GM19035 (cell line): ENCODE data around the gene PIMREG.

Experiments used
- ATAC-seq: cut with Tn5 transposase; IDR thresholded peaks from one replicate; pipeline ENCODE4 v1.9.1; 2021; ENCODE audit not compliant: unreplicated experiment

PIMREG gene

DNA sequence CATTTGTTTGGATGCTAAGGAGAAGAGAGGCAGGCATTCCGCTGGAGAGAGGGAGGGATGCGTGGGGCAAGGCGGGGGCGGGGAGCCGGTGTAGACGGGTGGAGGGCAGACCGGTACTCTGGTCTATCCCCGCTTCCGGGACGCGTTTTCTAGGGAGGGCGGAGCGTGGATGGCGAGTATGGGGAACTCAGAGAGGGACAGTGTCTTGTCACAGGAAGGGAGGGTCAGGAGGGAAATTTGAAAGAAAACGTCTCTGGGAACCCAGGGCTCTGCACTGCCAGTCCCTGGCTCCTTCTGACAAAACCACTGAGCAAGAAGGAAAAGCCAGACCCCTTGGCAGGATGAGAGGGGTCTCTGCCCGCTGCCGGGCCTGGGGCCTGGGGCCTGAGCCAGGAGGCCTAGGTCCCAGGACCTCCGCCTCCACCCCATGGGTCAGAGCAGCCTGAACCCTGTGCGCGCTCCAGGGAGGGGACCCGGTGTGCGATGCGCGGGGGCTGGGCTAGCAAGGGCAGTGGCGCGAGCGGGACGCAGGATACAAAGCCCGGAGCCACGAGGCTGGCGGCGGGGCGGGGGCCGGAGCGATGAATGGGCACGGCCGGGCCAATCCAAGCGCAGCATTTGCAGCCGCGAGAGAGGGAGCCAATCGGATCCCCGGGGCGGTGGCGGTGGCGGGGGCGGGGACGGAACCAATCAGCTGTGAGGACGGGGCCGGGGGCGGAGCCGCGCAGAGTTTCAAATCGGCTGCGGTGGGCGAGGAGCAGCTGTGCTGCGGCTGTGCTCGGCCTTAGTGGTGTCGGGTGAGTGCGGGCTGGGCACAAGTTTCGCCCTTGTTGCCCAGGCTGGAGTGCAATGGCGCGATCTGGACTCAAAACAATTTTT lies at the start of gene PIMREG:
PIMREG (plus strand) TSS at position 764 of the 879 bp plus-strand sequence. CDS start 656 bp downstream, outside the sequence.
- peak; percentile 87 for ATAC-seq

DNA sequence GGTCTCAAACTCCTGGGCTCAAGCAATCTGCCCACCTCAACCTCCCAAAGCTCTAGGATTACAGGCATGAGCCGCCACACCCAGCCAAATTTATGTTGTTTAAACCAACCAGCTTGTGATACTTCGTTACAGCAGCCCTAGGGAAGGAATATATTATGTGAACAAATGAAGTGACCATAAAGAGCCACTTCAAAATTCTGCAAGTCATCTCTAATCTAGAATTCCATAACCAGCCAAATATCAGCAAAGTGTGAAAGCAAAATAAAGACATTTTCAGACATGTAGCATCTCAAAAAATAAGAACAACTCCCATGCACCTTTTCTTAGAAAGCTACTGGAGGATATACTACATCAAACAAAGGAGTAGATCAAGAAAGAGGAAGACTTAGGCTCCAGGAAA lies 45.3 kb upstream of the PIMREG start:
- ATAC-seq: no peak

DNA sequence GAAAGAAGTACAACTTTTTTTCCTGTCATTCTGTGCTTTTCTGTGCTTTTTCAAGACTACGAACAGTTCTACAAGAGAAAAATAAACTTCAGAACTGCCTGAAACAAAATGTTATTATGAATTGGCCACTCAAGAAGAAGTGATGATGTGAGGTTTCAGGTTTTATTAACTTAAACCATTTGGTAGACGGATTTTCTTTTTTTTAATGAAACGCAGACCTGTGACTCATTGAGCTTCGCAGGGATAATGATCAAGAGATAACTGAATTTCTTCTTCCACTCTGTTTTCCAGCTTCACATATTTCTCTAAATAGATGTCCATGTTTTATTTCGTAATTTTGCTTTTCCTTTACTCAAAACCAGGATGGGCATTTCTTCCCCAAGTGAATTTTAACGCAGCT lies 42.0 kb upstream of the PIMREG start:
- ATAC-seq: no peak

DNA sequence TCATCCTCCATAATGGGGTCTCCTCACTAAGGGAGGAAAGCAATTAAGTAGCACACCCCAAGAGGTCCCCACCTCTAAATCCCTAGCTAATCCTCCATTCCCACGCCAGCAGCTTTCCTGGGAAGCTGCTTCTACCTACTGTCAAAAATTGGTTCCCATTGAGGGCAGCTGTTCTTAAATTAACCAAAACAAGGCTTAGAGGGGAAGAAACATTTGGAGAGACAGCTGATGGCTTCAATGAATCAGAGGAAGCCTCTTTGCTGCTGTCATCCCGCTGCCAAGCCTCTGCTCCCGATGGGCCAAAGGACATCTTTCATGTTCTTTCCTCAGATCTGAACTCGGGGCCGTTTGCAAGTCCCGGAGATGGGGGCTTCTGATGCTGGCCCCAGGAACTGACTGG lies 36.0 kb upstream of the PIMREG start:
- ATAC-seq: no peak

DNA sequence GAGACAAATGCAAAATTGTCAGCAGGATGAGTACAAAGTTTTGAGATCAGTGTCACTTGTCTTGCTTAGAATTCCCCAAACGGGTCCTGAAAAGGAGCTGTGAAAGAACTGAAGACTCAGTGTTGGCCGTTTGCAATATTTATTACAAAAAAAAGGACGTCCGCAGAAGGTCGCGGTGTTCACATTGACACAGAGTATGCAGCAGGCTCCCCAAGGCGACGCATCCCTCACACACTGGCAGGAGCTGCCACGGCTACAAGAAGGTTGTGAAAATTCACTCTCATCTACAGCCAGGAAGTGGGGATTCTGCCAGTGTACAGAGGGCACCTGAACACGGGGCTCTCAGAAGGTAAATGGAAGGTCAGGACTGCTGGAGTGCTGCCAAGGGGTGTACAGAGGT lies 35.5 kb upstream of the PIMREG start:
- no peak for ATAC-seq

GRCh38 chr17:6413065-6413464 lies 31.2 kb upstream of the PIMREG start:
- ATAC-seq: no peak

GRCh38 chr17:6415616-6416015 lies 28.6 kb upstream of the PIMREG start:
- ATAC-seq: no peak

GRCh38 chr17:6420173-6420641 lies 24.0 kb upstream of the PIMREG start:
- no peak for ATAC-seq

DNA sequence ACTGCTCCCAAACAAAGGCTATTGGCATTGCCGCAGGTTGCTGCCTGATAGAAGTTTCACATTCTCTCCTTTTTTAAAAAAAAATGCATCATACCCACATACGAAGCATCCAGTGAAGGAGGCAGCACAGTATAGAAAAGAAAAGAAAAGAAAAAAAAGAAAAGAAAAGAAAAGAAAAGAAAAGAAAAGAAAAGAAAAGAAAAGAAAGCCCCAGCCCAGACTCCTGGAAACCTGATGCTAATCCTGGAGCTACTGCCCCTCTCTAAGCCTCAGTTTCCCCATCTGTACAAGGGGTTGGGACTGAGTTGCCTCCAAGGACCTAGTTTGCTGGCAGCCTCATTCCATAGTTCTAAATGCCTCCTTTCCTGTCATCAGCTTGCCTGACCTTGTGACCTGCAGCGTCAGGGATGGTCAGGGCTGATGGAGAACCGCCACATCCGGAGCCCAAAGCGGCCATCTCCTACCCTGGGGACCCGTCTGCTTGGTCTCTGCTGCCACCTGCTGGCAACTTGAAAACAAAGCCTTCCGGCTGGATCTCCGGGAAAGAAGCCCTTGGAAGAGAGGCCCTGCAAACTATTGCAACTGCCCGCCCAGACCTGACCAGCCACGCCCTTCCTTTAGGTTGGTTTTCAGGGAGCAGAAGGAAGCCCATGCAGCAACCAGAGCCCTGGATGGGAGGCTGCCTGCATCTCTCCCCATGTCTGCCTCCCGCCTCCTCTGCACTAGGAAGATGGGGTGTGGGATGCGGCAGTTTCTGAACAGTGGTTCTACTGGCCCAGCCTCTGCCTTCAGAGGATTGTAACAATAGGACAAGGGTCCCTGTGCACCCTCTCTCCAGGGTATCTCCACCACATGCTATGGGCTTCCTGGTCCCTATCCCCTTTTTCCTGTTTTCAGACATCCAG lies 22.3 kb upstream of the PIMREG start:
- ATAC-seq: no peak

- no peak for ATAC-seq
Measured at GRCh38 chr17:6422654-6423241, 21.5 kb upstream of the PIMREG start.

GRCh38 chr17:6423931-6424330 lies 20.3 kb upstream of the PIMREG start:
- ATAC-seq: no peak

GRCh38 chr17:6425407-6425806 lies 18.8 kb upstream of the PIMREG start:
- ATAC-seq: no peak

DNA sequence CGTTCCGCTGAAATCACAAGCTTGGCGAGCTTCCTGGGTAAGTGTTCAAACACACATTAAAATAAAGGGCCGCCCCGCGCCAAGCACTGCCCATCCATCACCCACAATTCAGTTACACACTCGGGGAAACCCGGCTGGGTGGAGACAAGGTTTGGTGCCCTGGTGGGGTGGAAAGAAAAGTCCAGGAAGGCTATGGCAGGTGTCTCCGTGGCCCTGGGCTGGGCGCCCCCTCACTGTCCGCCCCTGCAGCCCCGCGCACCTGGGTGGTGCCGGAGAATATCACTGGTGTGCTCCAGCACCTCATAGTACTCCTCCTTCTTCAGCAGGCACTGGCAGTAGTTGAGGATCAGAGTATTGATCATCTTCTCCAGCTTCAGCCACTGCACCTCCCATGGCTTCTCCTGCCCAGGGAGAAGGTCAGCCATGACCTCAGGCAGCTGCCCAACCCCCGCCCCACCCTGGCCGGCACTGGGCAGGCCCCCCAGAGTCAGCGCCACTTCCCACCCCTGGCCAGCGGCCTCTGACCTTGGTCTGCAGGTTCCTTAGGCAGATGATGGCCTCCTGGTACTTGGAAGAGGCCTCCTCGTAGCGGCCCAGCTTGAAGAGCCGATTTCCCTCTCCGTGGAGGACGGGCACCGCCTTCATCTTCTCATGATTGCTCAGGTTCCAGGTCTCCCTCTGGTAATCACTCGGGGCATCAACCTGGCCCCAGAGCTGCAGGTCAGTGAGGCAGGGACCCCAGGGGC lies 17.7 kb upstream of the PIMREG start:
- ATAC-seq: no peak

GRCh38 chr17:6427279-6427781 lies 16.9 kb upstream of the PIMREG start:
- ATAC-seq: no peak

- no peak for ATAC-seq
Measured at GRCh38 chr17:6428207-6428965, 15.9 kb upstream of the PIMREG start.

DNA sequence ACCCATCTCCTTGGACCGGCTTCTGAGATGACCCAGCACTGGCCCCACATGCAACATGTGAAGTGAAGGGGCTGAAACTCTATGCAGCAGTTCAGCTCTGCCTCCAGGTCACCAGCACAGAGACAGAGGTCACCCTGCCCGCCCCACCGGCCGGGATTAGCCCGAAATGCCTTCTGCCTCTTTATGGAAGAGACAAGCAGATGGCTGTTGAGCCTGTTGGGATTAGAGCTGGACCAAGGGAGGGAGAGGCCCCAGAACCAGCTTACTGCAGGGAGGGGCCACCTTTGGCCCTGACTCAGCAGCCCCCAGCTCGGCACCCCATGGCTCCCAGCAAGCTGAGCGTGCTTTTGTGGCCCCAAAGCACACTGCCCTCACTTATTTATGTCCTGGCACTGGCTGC lies 15.0 kb upstream of the PIMREG start:
- ATAC-seq: no peak

DNA sequence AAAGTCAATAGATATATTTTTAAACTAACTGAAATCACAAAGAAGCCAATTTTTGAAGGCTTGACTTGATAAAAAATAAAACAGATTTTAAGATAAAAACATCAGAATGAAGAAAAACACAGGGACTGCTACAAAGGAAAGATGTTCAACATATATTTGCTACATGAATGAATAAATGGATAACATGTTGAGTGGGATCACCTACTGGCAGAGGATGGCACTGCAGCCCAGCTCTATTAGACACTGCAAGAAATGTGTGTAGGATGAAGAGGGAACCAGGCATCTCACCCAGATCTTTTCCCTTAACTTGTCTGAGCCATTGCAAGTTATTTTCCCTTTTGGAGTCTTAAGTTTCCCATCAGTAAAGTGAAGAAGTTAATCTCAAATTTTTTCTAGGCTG lies 13.5 kb upstream of the PIMREG start:
- no peak for ATAC-seq

GRCh38 chr17:6435051-6435450 lies 9.2 kb upstream of the PIMREG start, which contains the start of gene AIPL1:
AIPL1 (minus strand) TSS chr17:6435121; CDS start chr17:6435104, 17 bp downstream.
- ATAC-seq: no peak

- ATAC-seq: no peak
Measured at GRCh38 chr17:6435968-6436367, 8.3 kb upstream of the PIMREG start.

GRCh38 chr17:6437466-6437865 lies 6.8 kb upstream of the PIMREG start:
- ATAC-seq: no peak
